Astrocyte (in vitro differentiated cells and primary cell): ENCODE data around the gene MATR3. TPM values are rescaled to one million over a fixed set of nuclear protein-coding genes. Genes with fewer than 3 reads are reported as not detected.

Experiments used
- DNase-seq: peaks from one replicate; pipeline ENCODE4 v3.0.0-alpha.2; 2010; ENCODE audit warnings: low read depth
- FAIRE-seq: peaks from 2 replicates; lab custom pipeline; 2011; peaks lifted over from hg19 to GRCh38; lab: Jason Lieb, UNC
- H2AFZ ChIP-seq: 2 replicates; pipeline ENCODE4 v1.6.0; 2012; ENCODE audit warnings: low read depth, low read length, inconsistent platforms
- H3K27ac ChIP-seq: 2 replicates; pipeline ENCODE4 v1.5.1; 2011; ENCODE audit warnings: low read depth, low read length, inconsistent platforms
- H3K27me3 ChIP-seq: 2 replicates; pipeline ENCODE4 v1.6.0; 2011; ENCODE audit warnings: low read length, inconsistent platforms; ENCODE audit not compliant: insufficient read depth
- H3K36me3 ChIP-seq: 2 replicates; pipeline ENCODE4 v1.5.1; 2011; ENCODE audit warnings: low read length, inconsistent platforms; ENCODE audit not compliant: insufficient read depth
- H3K4me1 ChIP-seq: 2 replicates; pipeline ENCODE4 v1.5.1; 2011; ENCODE audit warnings: low read length, inconsistent platforms; ENCODE audit not compliant: insufficient read depth
- H3K4me2 ChIP-seq: 2 replicates; pipeline ENCODE4 v1.6.0; 2012; ENCODE audit warnings: low read length, inconsistent platforms
- H3K4me3 ChIP-seq: 2 replicates; pipeline ENCODE4 v1.5.1; 2011; ENCODE audit warnings: low read depth, mild to moderate bottlenecking, low read length, inconsistent platforms; ENCODE audit not compliant: insufficient read depth
- H3K79me2 ChIP-seq: 2 replicates; pipeline ENCODE4 v1.6.0; 2012; ENCODE audit warnings: mild to moderate bottlenecking, low read length, inconsistent platforms; ENCODE audit not compliant: insufficient read depth
- H3K9ac ChIP-seq: 2 replicates; pipeline ENCODE4 v1.6.0; 2012; ENCODE audit warnings: mild to moderate bottlenecking, low read length, inconsistent platforms
- H3K9me3 ChIP-seq: 2 replicates; pipeline ENCODE4 v1.5.1; 2012; ENCODE audit warnings: low read depth, mild to moderate bottlenecking, low read length, inconsistent platforms; ENCODE audit not compliant: insufficient read depth
- H4K20me1 ChIP-seq: 2 replicates; pipeline ENCODE4 v1.6.0; 2012; ENCODE audit warnings: low read length, inconsistent platforms; ENCODE audit not compliant: insufficient read depth
- H3K27ac Mint-ChIP-seq: one replicate; pipeline ENCODE4 v1.8.0; 2021; ENCODE audit warnings: mild to moderate bottlenecking, mixed read lengths; ENCODE audit not compliant: unreplicated experiment
- H3K27me3 Mint-ChIP-seq: one replicate; pipeline ENCODE4 v1.8.0; 2021; ENCODE audit warnings: low read depth, mixed read lengths; ENCODE audit not compliant: unreplicated experiment
- H3K36me3 Mint-ChIP-seq: one replicate; pipeline ENCODE4 v1.8.0; 2021; ENCODE audit warnings: low read depth, mixed read lengths; ENCODE audit not compliant: unreplicated experiment
- H3K4me1 Mint-ChIP-seq: one replicate; pipeline ENCODE4 v1.8.0; 2021; ENCODE audit warnings: low read depth, mixed read lengths; ENCODE audit not compliant: unreplicated experiment
- H3K4me3 Mint-ChIP-seq: one replicate; pipeline ENCODE4 v1.8.0; 2021; ENCODE audit warnings: mild to moderate bottlenecking, moderate library complexity, mixed read lengths; ENCODE audit not compliant: unreplicated experiment
- H3K9me3 Mint-ChIP-seq: one replicate; pipeline ENCODE4 v1.8.0; 2021; ENCODE audit warnings: mild to moderate bottlenecking, mixed read lengths; ENCODE audit not compliant: unreplicated experiment
- CTCF ChIP-seq: IDR thresholded peaks from 2 replicates; pipeline ENCODE4 v1.5.1; 2011; ENCODE audit warnings: low read depth, mild to moderate bottlenecking, inconsistent platforms, low read length, moderate library complexity; ENCODE audit not compliant: insufficient read depth
- EZH2 ChIP-seq: IDR thresholded peaks from 2 replicates; pipeline ENCODE4 v1.6.1; 2012; ENCODE audit warnings: mild to moderate bottlenecking, low read length, inconsistent platforms; ENCODE audit not compliant: insufficient read depth
- total RNA-seq: library from RNA; stranded (reverse); gene quantifications from 2 replicates; pipeline ENCODE4 v1.2.1, GENCODE V29; 2021

Gene MATR3
- total RNA-seq, 1 donor from 2014 or later = 126 TPM

DNA sequence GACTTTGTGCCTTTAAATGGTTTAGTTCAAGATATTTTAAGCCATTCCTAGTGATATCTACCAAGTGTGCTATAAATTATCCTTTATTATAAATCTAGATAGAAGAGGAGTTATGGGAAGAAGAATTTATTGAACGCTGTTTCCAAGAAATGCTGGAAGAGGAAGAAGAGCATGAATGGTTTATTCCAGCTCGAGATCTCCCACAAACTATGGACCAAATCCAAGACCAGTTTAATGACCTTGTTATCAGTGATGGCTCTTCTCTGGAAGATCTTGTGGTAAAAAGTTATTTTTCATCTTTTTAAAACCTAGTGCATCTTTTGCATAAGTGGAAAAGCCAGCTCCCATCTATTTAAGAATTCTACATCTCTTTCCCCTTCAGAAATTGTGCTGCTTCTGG lies 70.9 kb downstream of the MATR3 start:
- H3K4me2 ChIP-seq = no peak overlapping the region
- Mint-ChIP-seq H3K9me3 (no peaks in the 10 kb centered on the region), H3K36me3 (peaks cover 13% of the 10 kb centered on the region), H3K4me3 (no peak overlapping the region), H3K27me3 (no peaks in the 10 kb centered on the region), H3K27ac (no peak overlapping the region), H3K4me1 (peaks cover 3% of the 10 kb centered on the region)
- no peak for TF ChIP-seq EZH2
- no peak for TF ChIP-seq CTCF
- no peak for DNase-seq
- H2AFZ ChIP-seq = no peak overlapping the region
- no peaks in the 10 kb centered on the region for H3K9me3 ChIP-seq
- no peak for FAIRE-seq
- H3K9ac ChIP-seq = no peak overlapping the region
- no peaks in the 10 kb centered on the region for H3K27me3 ChIP-seq
- H4K20me1 ChIP-seq = peaks cover 47% of the 10 kb centered on the region
- no peak overlapping the region for H3K4me3 ChIP-seq
- H3K79me2 ChIP-seq = peaks cover 49% of the 10 kb centered on the region
- peaks cover 30% of the 10 kb centered on the region for H3K36me3 ChIP-seq
- no peak overlapping the region for H3K27ac ChIP-seq
- no peaks in the 10 kb centered on the region for H3K4me1 ChIP-seq

DNA sequence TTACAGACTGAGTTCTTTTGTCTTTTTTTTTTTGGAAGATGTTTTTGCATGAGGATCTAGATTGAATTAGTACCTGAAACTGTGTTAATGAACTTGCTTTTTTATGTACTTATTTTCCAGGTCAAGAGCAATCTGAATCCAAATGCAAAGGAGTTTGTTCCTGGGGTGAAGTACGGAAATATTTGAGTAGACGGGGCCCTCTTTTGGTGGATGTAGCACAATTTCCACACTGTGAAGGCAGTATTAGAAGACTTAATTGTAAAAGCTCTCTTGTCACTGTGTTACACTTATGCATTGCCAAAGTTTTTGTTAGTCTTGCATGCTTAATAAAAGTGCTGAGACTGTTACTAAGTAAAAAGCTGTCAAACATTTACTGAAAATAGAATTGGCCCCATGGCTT lies 75.1 kb downstream of the MATR3 start:
- Mint-ChIP-seq H3K4me1 (peaks cover 7% of the 10 kb centered on the region), H3K27ac (peak overlapping the region; percentile 54), H3K4me3 (no peak overlapping the region), H3K27me3 (no peaks in the 10 kb centered on the region), H3K36me3 (peaks cover 25% of the 10 kb centered on the region), H3K9me3 (no peaks in the 10 kb centered on the region)
- Histone ChIP-seq H3K9me3 (no peaks in the 10 kb centered on the region), H3K79me2 (peaks cover 11% of the 10 kb centered on the region), H4K20me1 (peaks cover 22% of the 10 kb centered on the region), H3K4me1 (peaks cover 7% of the 10 kb centered on the region), H3K36me3 (peaks cover 27% of the 10 kb centered on the region), H3K4me2 (no peak overlapping the region), H3K9ac (peak overlapping the region; percentile 17), H3K27ac (peak overlapping the region; percentile 32), H3K27me3 (no peaks in the 10 kb centered on the region), H2AFZ (no peak overlapping the region), H3K4me3 (no peak overlapping the region)
- no peak for DNase-seq
- FAIRE-seq = no peak
- TF ChIP-seq CTCF = no peak
- TF ChIP-seq EZH2 = no peak

DNA sequence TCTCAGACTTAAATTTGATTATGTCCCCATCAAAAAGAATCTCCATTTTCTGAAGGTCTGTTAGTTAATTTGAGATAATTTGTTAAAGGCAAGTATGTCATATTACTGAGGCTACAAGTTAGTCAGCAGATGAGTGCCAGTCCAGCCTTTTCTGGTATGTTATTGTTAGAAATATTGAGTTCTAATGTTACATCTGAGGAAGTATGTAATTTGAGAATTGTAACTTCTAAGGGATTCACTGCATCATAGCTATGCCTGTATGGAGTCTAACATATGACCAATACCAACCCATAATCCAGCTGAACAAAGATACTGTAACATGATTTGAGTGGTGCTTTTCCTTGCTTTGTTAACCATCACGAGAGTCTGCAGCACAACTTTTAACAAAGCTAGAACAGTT lies 75.6 kb downstream of the MATR3 start:
- FAIRE-seq = no peak
- Mint-ChIP-seq H3K9me3 (no peaks in the 10 kb centered on the region), H3K27ac (no peak overlapping the region), H3K4me3 (no peak overlapping the region), H3K4me1 (peaks cover 7% of the 10 kb centered on the region), H3K27me3 (no peaks in the 10 kb centered on the region), H3K36me3 (peaks cover 24% of the 10 kb centered on the region)
- H3K79me2 ChIP-seq = peaks cover 6% of the 10 kb centered on the region
- H3K4me2 ChIP-seq = no peak overlapping the region
- TF ChIP-seq CTCF = no peak
- TF ChIP-seq EZH2 = no peak
- peaks cover 21% of the 10 kb centered on the region for H3K36me3 ChIP-seq
- peak overlapping the region; percentile 32 for H3K27ac ChIP-seq
- peak overlapping the region; percentile 17 for H3K9ac ChIP-seq
- peaks cover 13% of the 10 kb centered on the region for H3K4me1 ChIP-seq
- peak; percentile 66 for DNase-seq
- no peak overlapping the region for H3K4me3 ChIP-seq
- peaks cover 21% of the 10 kb centered on the region for H4K20me1 ChIP-seq
- no peak overlapping the region for H2AFZ ChIP-seq
- no peaks in the 10 kb centered on the region for H3K27me3 ChIP-seq
- H3K9me3 ChIP-seq = no peaks in the 10 kb centered on the region
